DMS 273 treated with DMSO at 0.1 percent for 48 hours (cell line): ENCODE data around the gene LDLRAD2.

ENCODE experiments used
- DNase-seq: peaks from one replicate; lab custom pipeline; 2025; lab: John Stamatoyannopoulos, UW

Gene LDLRAD2

GRCh38 chr1:21843996-21844395 is 31.9 kb downstream of the LDLRAD2 start:
- no peak for DNase-seq

GRCh38 chr1:21845646-21846641 is 33.9 kb downstream of the LDLRAD2 start:
- DNase-seq, result no peak

- no peak for DNase-seq
Observed at GRCh38 chr1:21847223-21848205, 35.4 kb downstream of the LDLRAD2 start.

- DNase-seq, result no peak
Observed at GRCh38 chr1:21848524-21849174, 36.6 kb downstream of the LDLRAD2 start.

GRCh38 chr1:21849909-21850576 is 38.0 kb downstream of the LDLRAD2 start:
- DNase-seq, result no peak

- DNase-seq, result no peak
Observed at GRCh38 chr1:21851430-21852250, 39.6 kb downstream of the LDLRAD2 start.

GRCh38 chr1:21852282-21853130 is 40.4 kb downstream of the LDLRAD2 start:
- DNase-seq, result no peak

- DNase-seq, result no peak
Observed at GRCh38 chr1:21853131-21853427, 41.0 kb downstream of the LDLRAD2 start.

- DNase-seq, result no peak
Observed at GRCh38 chr1:21854090-21854750, 42.2 kb downstream of the LDLRAD2 start.

GRCh38 chr1:21854751-21855131 is 42.7 kb downstream of the LDLRAD2 start:
- DNase-seq, result no peak

GRCh38 chr1:21855257-21856096 is 43.4 kb downstream of the LDLRAD2 start:
- no peak for DNase-seq

GRCh38 chr1:21857142-21857839 is 45.2 kb downstream of the LDLRAD2 start:
- no peak for DNase-seq

GRCh38 chr1:21857840-21858670 is 46.0 kb downstream of the LDLRAD2 start:
- DNase-seq, result no peak

- no peak for DNase-seq
Observed at GRCh38 chr1:21859669-21860179, 47.7 kb downstream of the LDLRAD2 start.

GRCh38 chr1:21860971-21861370 is 48.9 kb downstream of the LDLRAD2 start:
- DNase-seq, result no peak

- DNase-seq, result no peak
Observed at GRCh38 chr1:21861602-21862429, 49.8 kb downstream of the LDLRAD2 start.
